ENCODE results near the gene SDR42E2. TPM values are rescaled to one million over a fixed set of nuclear protein-coding genes. Genes with fewer than 3 reads are reported as not detected.

SDR42E2 gene
- total RNA-seq, 2 donors from 2014 or later: not detected

GRCh38 chr16:22184615-22184968 is 22.3 kb downstream of the SDR42E2 start:
- no peak for DNase-seq
- Histone ChIP-seq H3K27me3 (no peaks in the 10 kb centered on the region), H3K9ac (ENCODE audit: low read depth in 2 of 2, low read length in 2 of 2) (no peak overlapping the region), H3K4me3 (no peak overlapping the region), H3K36me3 (no peaks in the 10 kb centered on the region), H3K4me1 (peaks cover 10% of the 10 kb centered on the region), H3K9me3 (no peaks in the 10 kb centered on the region), H3K27ac (no peak overlapping the region)
- intact Hi-C loops (cut with DNase I): no loop called here
- TF ChIP-seq CTCF (IDR thresholded peaks at IDR 0.05): no peak

GRCh38 chr16:22186517-22186916 is 24.2 kb downstream of the SDR42E2 start:
- H3K4me3 ChIP-seq: no peak overlapping the region
- no peak for TF ChIP-seq CTCF (IDR thresholded peaks at IDR 0.05)
- no peak overlapping the region for H3K9ac ChIP-seq (ENCODE audit: low read depth in 2 of 2, low read length in 2 of 2)
- no peaks in the 10 kb centered on the region for H3K27me3 ChIP-seq
- H3K27ac ChIP-seq: no peak overlapping the region
- no peak for DNase-seq
- H3K4me1 ChIP-seq: peaks cover 12% of the 10 kb centered on the region
- intact Hi-C loops (cut with DNase I): loop anchor here (5.0 kb wide), 2 partner anchors 89 to 234 kb away; partner anchors contain the start of gene UQCRC2
- no peaks in the 10 kb centered on the region for H3K9me3 ChIP-seq
- H3K36me3 ChIP-seq: no peaks in the 10 kb centered on the region

GRCh38 chr16:22188267-22188594 is 25.9 kb downstream of the SDR42E2 start:
- no peaks in the 10 kb centered on the region for H3K27me3 ChIP-seq
- intact Hi-C loops (cut with DNase I): loop anchor here (2.0 to 5.0 kb wide), 3 partner anchors 91 to 236 kb away; partner anchors contain the start of genes PDZD9 and UQCRC2
- H3K4me3 ChIP-seq: no peak overlapping the region
- no peaks in the 10 kb centered on the region for H3K9me3 ChIP-seq
- no peaks in the 10 kb centered on the region for H3K36me3 ChIP-seq
- no peak for TF ChIP-seq CTCF (IDR thresholded peaks at IDR 0.05)
- no peak for DNase-seq
- peaks cover 12% of the 10 kb centered on the region for H3K4me1 ChIP-seq
- H3K9ac ChIP-seq (ENCODE audit: low read depth in 2 of 2, low read length in 2 of 2): peak overlapping the region in 1 of 2 donors; percentile 88
- peak overlapping the region; percentile 97 for H3K27ac ChIP-seq

GRCh38 chr16:22188595-22189442 is 26.5 kb downstream of the SDR42E2 start:
- Histone ChIP-seq H3K9me3 (no peaks in the 10 kb centered on the region), H3K4me3 (no peak overlapping the region), H3K27ac (peak overlapping the region; percentile 97), H3K9ac (ENCODE audit: low read depth in 2 of 2, low read length in 2 of 2) (peak overlapping the region; percentile 25 to 88), H3K4me1 (peaks cover 12% of the 10 kb centered on the region), H3K36me3 (no peaks in the 10 kb centered on the region), H3K27me3 (no peaks in the 10 kb centered on the region)
- intact Hi-C loops (cut with DNase I): loop anchor here (2.0 to 5.0 kb wide), 3 partner anchors 92 to 237 kb away; partner anchors contain the start of genes PDZD9 and UQCRC2
- DNase-seq: peak; percentile 85
- peak; percentile 78 for TF ChIP-seq CTCF (IDR thresholded peaks at IDR 0.05)

- Histone ChIP-seq H3K9ac (ENCODE audit: low read depth in 2 of 2, low read length in 2 of 2) (peak overlapping the region; percentile 88), H3K4me3 (peak overlapping the region; percentile 73)
- TF ChIP-seq CTCF (IDR thresholded peaks at IDR 0.05): no peak
Measured at GRCh38 chr16:22189473-22190080, 27.3 kb downstream of the SDR42E2 start.

More at GRCh38 chr16:22189473-22190080, 27.3 kb downstream of the SDR42E2 start:
- H3K27ac ChIP-seq: peak overlapping the region; percentile 97
- no peaks in the 10 kb centered on the region for H3K9me3 ChIP-seq
- peak; percentile 61 for DNase-seq
- H3K4me1 ChIP-seq: peaks cover 12% of the 10 kb centered on the region
- intact Hi-C loops (cut with DNase I): loop anchor here (2.0 to 5.0 kb wide), 3 partner anchors 92 to 237 kb away; partner anchors contain the start of genes PDZD9 and UQCRC2
- H3K36me3 ChIP-seq: no peaks in the 10 kb centered on the region
- no peaks in the 10 kb centered on the region for H3K27me3 ChIP-seq

Measured in colonic mucosa (tissue), 4 donors.